DMS114 treated with DMSO at 0.1 percent for 48 hours (cell line): ENCODE measurements around the gene ADGRD1.
A peak's percentile ranks its signal among the peaks of the same experiment; 100 is the strongest.
"Not testable (repeated sequence)": the region's sequence is repeated elsewhere in the genome, so short reads cannot be mapped to it uniquely, and the experiment has no call there.

Experiments
- DNase-seq: peaks from one replicate; lab custom pipeline; 2025; ENCODE audit not compliant: unreplicated experiment; lab: John Stamatoyannopoulos, UW

The ADGRD1 gene

DNA sequence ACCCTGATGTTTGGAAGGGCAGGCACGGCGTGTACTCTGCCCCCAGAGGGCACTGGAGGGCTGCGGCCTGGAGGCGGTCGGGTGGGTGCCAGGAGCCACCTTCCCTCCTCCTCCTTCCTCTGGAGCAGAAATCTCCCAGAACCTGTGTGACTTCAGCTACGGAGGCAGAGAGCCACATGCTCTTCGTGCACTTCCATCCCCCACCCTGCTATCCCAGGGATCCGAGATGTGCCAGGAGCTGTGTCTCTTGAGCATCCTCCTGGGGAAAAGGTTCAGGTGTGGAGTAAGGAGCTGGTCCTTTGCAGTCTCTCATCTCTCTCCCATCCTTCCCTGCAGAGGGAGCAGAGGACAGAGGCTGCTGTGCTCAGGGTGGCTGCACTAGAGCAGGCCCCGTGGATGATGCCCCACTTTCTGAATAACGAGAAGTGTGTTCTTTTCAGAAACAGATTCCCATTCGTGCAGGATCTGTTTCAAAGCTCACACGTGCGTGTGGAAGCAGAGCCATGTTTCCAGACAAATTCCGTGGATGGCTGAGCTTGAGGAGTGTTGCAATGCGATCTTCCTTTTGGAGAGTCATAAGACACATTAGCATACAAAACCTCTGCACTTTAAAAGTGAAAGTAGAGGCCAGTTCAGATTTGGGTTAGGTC is 162.9 kb downstream of the ADGRD1 start:
- DNase-seq: no peak

DNA sequence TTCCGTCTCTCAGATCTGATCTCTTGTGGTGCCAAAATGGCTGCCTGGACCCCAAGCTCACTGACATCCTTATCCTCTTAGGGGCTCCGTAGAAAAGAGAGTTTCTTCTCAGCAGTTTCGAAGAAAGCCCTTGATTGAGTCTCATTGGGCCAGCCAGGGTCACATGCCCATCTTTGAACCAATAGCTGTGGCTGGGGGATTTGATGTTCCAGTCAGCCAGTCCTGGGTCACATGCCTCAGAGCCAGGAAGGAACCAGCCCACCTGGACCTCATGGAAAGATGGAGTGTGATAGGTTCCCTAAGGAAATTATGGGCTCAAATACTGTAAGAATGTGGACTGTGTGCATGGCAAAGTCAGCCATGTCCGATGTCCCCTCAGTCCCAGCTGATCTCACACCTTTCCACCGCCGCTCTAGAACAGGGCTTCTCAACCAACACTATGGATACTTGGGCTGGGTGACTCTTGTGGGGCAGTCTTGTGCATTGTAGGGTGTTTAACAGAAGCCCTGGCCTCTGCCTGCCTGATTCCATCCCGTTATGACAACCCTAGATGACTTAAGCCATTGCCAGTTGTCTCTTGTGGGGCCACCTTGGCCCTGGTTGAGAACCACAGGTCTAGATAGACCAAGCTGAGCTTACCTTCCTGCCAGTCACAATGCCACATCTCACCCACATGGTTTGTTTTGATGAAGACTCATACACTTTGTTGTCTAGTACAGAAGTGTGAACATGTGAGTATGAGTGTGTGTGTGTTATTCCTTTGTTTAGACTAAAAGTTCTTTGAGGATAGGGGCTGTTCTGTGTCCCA is 163.9 kb downstream of the ADGRD1 start:
- no peak for DNase-seq

DNA sequence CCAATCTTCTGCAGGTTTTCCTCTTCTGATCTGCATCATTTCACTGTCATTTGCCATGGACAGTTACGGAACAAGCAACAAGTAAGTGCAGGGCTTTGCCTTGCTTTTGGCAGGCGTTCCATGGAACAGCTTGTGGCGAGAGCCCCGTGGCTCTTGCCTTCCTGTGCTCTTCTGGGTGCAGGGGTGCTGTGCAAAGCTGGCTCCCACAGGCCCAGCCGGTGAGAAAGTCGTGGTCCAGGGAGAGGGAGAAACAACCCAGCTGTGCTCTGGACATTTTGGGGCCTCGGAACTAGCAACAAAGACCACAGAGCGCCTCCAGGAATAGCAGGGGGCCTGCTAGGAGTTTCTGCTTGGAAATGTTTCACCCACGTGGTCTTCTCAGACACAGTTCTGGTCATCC is 164.7 kb downstream of the ADGRD1 start:
- no peak for DNase-seq

DNA sequence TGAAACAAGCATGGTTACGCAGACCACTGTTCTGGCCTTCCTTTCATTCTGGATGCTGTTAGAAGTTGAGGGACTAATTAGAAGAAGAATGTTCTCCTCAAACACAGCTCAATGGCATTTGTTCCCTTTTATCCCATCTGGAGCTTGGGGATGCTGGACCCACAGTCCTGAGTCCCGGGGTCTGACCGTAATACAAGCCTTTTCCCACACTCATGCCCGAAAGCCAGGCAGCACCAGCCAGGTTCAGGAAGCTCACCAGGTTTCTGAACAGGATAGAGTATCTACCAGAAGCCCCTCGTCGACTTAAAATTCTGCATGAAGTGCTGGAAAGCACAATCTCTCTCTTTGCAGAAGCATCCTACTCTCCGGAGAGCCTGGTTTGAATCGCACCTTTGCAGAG is 165.6 kb downstream of the ADGRD1 start:
- not testable (repeated sequence) for DNase-seq

- DNase-seq: no peak
Measured at GRCh38 chr12:131119936-131120335, 166.2 kb downstream of the ADGRD1 start.

DNA sequence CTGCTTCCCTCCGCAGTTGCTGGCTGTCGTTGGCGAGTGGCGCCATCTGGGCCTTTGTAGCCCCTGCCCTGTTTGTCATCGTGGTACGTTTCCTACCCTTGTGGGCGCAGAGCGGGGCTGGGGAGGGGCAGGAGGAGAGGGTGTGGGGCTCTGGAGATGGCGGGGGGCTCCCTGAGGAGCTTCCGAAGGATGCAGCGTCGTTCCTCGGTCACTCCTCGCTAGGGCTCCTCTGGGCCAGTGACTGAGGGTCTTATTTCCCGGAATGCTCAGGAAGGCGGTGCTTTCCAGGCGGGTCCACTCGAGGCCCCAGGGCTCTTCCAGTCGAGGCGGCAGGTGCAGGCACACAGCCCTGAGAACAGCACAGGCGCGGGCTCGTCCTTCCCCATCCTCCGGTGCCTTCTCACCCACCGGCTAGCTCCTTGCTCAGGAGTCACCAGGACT is 167.1 kb downstream of the ADGRD1 start:
- no peak for DNase-seq

DNA sequence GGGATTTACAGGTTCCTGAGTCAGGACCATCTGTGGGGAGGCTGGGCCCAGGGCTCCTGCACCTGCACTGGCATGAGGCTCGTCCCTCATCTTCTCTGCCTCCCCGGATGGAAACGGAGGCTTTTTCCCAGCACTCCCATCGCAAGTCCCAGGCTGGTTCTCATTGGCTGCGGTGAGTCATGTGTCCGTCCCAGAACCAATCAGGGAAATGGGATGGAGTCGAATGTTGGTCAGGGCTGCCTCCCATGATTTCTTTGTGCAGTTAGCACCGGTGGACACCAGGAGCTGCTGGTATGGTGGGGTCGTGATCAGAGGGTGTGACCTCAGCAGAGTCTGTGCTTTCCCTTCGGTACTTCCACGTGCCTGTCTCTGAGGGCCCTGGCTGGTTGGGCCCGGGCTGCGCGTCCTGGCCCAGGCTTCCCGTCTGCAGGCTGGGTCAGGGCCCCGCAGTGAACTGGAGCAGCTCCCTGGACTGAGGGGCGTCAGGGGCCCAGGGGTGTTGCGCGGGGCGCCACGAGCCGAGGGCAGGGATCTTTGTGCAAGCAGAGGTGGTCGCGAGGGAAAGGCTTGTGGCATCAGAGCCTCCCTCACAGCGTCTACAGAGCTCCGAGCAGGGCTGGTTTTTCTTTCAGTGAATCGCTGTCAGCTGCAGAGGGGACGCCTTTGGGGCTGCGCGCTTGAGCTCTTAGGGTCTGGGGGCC is 168.1 kb downstream of the ADGRD1 start:
- no peak for DNase-seq

DNA sequence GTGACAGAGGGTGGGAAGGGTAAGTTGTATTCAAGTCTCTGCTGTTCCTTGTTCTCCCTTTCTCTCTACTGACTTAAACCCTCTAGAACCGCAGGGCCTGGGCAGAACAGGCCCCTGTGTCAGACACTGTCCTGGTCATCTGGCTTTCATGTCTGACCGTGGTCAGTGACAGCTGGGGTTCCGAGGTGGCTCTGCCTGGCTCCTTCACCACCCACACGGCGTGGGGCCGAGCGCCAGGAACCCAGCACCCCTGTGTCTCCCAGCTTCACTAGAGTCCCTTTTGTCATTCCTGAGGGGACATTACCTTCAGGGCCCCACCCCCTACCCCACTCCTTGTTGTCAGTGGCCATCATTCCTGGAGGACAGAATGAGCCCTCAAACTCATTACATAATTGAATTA is 168.9 kb downstream of the ADGRD1 start:
- DNase-seq: no peak

DNA sequence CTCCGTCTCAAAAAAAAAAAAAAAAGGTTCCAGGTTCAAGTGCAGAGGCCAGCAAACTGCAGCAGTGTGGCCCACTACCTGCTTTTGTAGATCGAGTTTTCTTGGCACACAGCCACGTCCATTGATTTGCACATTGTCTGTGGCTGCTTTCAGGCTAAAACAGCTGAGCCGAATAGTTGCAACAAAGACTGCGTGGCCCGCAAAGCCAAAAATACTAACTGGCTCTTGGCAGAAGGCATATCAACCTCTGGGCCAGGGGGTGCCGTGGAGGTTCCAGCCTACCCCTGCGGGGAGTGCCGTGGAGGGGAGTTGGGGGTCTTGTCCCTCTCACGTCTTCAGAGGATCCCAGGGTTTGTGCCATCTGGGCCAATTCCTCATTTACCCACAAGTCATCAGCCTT is 170.1 kb downstream of the ADGRD1 start:
- DNase-seq: no peak

GRCh38 chr12:131124487-131125280 is 171.0 kb downstream of the ADGRD1 start:
- no peak for DNase-seq

DNA sequence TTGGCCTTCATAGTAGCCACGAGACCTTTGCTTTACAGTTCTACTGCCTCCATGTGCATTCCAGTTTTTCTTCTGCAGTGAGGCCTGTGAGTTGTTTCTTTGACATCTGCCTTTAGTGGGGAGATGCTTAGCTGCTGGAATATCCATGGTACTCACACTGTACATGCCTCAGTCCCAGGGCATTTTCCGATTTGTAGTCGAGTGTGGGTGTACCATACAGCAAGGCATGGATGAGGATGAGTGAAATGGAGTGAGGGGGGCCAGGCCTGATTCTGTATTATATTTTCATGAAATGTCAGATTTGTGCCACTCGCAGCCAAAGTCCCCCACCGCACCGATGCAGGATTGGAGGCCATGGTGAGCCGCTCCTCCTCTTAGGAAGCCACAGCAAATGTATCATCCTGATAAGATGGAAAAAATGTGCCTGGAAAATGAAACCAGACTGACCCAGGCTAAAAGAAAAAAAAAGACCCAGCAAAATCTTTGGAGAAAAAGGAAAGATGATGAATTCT is 173.0 kb downstream of the ADGRD1 start:
- DNase-seq: no peak

- DNase-seq: no peak
Measured at GRCh38 chr12:131128556-131128955, 174.8 kb downstream of the ADGRD1 start.

DNA sequence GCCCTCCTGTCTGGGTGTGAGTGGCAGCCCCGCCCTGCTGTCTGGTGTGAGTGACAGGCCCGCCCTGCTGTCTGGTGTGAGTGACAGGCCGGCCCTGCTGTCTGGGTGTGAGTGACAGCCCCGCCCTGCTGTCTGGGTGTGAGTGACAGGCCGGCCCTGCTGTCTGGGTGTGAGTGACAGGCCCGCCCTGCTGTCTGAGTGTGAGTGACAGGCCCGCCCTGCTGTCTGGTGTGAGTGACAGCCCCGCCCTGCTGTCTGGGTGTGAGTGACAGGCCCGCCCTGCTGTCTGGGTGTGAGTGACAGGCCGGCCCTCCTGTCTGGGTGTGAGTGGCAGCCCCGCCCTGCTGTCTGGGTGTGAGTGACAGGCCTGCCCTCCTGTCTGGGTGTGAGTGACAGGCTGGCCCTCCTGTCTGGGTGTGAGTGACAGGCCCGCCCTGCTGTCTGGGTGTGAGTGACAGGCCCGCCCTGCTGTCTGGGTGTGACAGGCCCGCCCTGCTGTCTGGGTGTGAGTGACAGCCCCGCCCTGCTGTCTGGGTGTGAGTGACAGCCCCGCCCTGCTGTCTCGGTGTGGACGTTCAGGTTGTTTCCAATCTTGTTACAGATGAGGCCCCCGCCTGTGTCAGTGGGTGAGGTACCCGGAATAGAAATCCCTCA is 175.4 kb downstream of the ADGRD1 start:
- DNase-seq: not testable (repeated sequence)

DNA sequence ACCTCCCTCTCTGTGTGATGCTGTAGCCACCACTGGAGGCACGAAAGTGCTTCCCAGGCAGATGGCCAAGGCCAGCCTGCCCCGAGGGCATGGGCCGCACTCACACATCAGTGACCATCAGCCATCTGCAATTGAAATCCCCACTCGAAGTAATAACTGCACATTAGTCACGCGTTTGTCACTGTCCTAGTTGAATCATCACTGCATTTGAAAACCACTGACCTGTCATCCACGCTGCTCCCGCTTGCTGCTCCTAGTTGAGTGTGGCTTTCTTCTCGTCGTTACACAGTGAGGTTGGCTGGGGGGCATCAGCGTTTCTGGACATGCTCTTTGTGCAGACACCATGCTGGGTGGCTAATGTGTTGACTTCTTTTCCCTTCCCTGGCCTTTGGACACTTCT is 176.1 kb downstream of the ADGRD1 start:
- DNase-seq: no peak

- no peak for DNase-seq
Measured at GRCh38 chr12:131130311-131130911, 176.7 kb downstream of the ADGRD1 start.

DNA sequence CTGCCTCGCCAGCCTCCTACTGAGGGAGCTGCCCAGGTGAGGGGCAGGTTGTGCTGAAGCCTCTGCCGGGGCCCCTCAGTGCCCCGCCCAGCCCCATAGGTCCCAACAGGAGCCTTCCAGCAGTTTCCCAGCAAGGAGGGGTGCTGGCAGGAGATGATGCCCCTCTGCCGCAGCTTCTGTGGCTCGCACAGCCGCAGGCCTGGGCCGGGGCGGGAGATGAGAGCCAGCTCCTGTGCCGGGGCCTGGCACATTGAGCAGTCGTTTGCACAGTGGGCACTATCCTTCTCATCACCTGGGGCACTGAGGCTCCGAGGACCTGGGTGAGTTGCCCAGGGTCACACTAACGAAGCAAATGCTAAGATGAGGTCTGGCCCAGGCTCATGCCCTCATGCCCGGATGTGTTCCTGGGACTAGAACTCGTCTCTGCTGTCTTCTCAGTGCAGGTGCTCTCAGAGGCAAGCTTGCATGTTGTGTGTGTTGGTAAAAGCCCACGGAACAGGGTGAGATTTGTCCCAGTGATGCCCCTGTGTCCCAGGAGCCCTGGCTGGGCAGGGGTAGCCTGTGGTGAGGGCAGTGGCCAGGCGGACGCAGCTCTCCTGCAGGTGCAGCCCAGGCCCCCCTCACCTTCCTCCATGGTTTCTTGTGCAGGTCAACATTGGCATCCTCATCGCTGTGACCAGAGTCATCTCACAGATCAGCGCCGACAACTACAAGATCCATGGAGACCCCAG is 177.5 kb downstream of the ADGRD1 start:
- no peak for DNase-seq

- no peak for DNase-seq
Measured at GRCh38 chr12:131131808-131132117, 178.1 kb downstream of the ADGRD1 start.

- peak; percentile 12 for DNase-seq
Measured at GRCh38 chr12:131132118-131132892, 178.6 kb downstream of the ADGRD1 start.
